HCT116 (cell line): ENCODE results near the gene NKX1-1. TPM values are rescaled to one million over a fixed set of nuclear protein-coding genes. Genes with fewer than 3 reads are reported as not detected.

Experiments used
- ATAC-seq: fragments of 200-7000 bp; cut with Tn5 transposase; 2 replicates; pipeline ENCODE4 v1.9.1; 2020; ENCODE audit warnings: mild to moderate bottlenecking, moderate library complexity
- BruUV-seq: library from RNA; stranded (reverse); fragments of 400-500 nt; replicated peaks from 2 replicates; lab custom pipeline; 2021; lab: Mats Ljungman, UMichigan
- CTCF ChIA-PET: fragments of 300-600 bp; sonication (Branson Sonifier 250); formaldehyde crosslinking; loops from one replicate; lab custom pipeline; 2021; ENCODE audit warnings: antibody characterized with exemption; lab: Charles Lee
- POLR2A ChIA-PET: fragments of 300-600, 350-600 bp; sonication (Branson Sonifier 250); formaldehyde crosslinking; loops from one replicate; lab custom pipeline; 2021; ENCODE audit warnings: antibody characterized with exemption; lab: Charles Lee
- RAD21 ChIA-PET, 2 experiments: fragments of 300-600 bp; sonication (Branson Sonifier 250); formaldehyde crosslinking; loops; one replicate each; lab custom pipeline; 2023; ENCODE audit warnings: low total read pairs in 2 of 2; ENCODE audit not compliant: uncharacterized antibody in 2 of 2, unreplicated experiment in 2 of 2, low non-redundant PET in 1 of 2; lab: Charles Lee
- DNase-seq: peaks from one replicate; pipeline ENCODE4 v3.0.0-alpha.2; 2010; ENCODE audit warnings: low read depth, low spot score
- H2AFZ ChIP-seq: fragments of 200-600 bp; shearing (Covaris generic), sonication (generic); 2 replicates; pipeline ENCODE4 v1.6.1; 2017; ENCODE audit warnings: low read depth, mixed run types, mixed read lengths, antibody characterized with exemption, low read length; ENCODE audit not compliant: poor library complexity, severe bottlenecking
- H3K27ac ChIP-seq: 2 replicates; pipeline ENCODE4 v1.5.1; 2012; ENCODE audit warnings: low read depth, low read length
- H3K27me3 ChIP-seq: fragments of 200-600 bp; sonication (generic); 2 replicates; pipeline ENCODE4 v1.6.1; 2016; ENCODE audit warnings: mixed run types, low read length, mixed read lengths; ENCODE audit not compliant: insufficient read depth
- H3K36me3 ChIP-seq, 2 experiments: fragments of 200-500 bp in 1 of 2; fragments of 200-600 bp in 1 of 2; sonication (Bioruptor generic) in 1 of 2; sonication (generic) in 1 of 2; 2 replicates each; pipeline versions ENCODE4 v1.5.1 to v1.6.1; 2014 to 2016; ENCODE audit warnings: low read length in 2 of 2, inconsistent platforms in 1 of 2, mixed read lengths in 1 of 2, mixed run types in 1 of 2; ENCODE audit not compliant: insufficient read depth in 2 of 2, control insufficient read depth in 1 of 2
- H3K4me1 ChIP-seq, 2 experiments: fragments of 200-600 bp in 1 of 2; sonication (generic) in 1 of 2; 2 replicates each; pipeline versions ENCODE4 v1.5.1 to v1.6.1; 2012 to 2017; ENCODE audit warnings: low read length in 2 of 2, inconsistent platforms in 1 of 2, mild to moderate bottlenecking in 1 of 2, mixed read lengths in 1 of 2, mixed run types in 1 of 2, moderate library complexity in 1 of 2; ENCODE audit not compliant: insufficient read depth in 2 of 2, control insufficient read depth in 1 of 2
- H3K4me2 ChIP-seq: fragments of 200-600 bp; sonication (generic); 2 replicates; pipeline ENCODE4 v1.6.1; 2017; ENCODE audit warnings: mixed run types, low read length, mixed read lengths
- H3K4me3 ChIP-seq, 2 experiments: fragments of 200-600 bp in 1 of 2; sonication (generic) in 1 of 2; replicated peaks in 1 of 2; 2 replicates each; pipeline ENCODE4 v1.5.1; 2011 to 2016; ENCODE audit warnings: low read length in 2 of 2, control low read depth in 1 of 2, low read depth in 1 of 2, mild to moderate bottlenecking in 1 of 2, mixed read lengths in 1 of 2, mixed run types in 1 of 2
- H3K79me2 ChIP-seq: fragments of 200-600 bp; sonication (generic); 2 replicates; pipeline ENCODE4 v1.6.1; 2017; ENCODE audit warnings: mild to moderate bottlenecking, mixed run types, low read length, moderate library complexity, mixed read lengths; ENCODE audit not compliant: insufficient read depth
- H3K9ac ChIP-seq: fragments of 200-600 bp; sonication (generic); 2 replicates; pipeline ENCODE4 v1.6.1; 2016; ENCODE audit warnings: low read length, mixed read lengths
- H3K9me2 ChIP-seq: fragments of 200-600 bp; sonication (generic), shearing (Covaris generic); 2 replicates; pipeline ENCODE4 v1.6.1; 2017; ENCODE audit warnings: mixed run types, mild to moderate bottlenecking, moderate library complexity; ENCODE audit not compliant: insufficient read depth
- H3K9me3 ChIP-seq, 2 experiments: fragments of 200-500 bp in 1 of 2; fragments of 200-600 bp in 1 of 2; sonication (Bioruptor generic) in 1 of 2; sonication (generic) in 1 of 2; 2 replicates each; pipeline ENCODE4 v1.6.1; 2014 to 2017; ENCODE audit warnings: low read length in 2 of 2, mixed read lengths in 2 of 2, inconsistent platforms in 1 of 2, low read depth in 1 of 2, mild to moderate bottlenecking in 1 of 2, mixed run types in 1 of 2, moderate library complexity in 1 of 2; ENCODE audit not compliant: control insufficient read depth in 1 of 2, insufficient read depth in 1 of 2
- H4K20me1 ChIP-seq: fragments of 200-600 bp; sonication (generic), shearing (Covaris generic); 2 replicates; pipeline ENCODE4 v1.6.1; 2017; ENCODE audit warnings: mixed run types, mild to moderate bottlenecking, moderate library complexity; ENCODE audit not compliant: insufficient read depth
- CEBPB ChIP-seq: IDR thresholded peaks from 2 replicates; pipeline ENCODE4 v1.6.1; 2012; ENCODE audit warnings: low read depth
- EGR1 ChIP-seq: IDR thresholded peaks from 2 replicates; pipeline ENCODE4 v1.6.1; 2012; ENCODE audit warnings: low read depth
- ELF1 ChIP-seq: IDR thresholded peaks from 2 replicates; pipeline ENCODE4 v1.6.1; 2012; ENCODE audit warnings: low read depth, borderline replicate concordance
- EZH2 ChIP-seq: fragments of 200-600 bp; sonication (generic); IDR thresholded peaks from 2 replicates; pipeline ENCODE4 v1.6.1; 2017; ENCODE audit warnings: antibody characterized with exemption, mixed run types
- EZH2phosphoT487 ChIP-seq: fragments of 200-600 bp; IDR thresholded peaks from 2 replicates; pipeline ENCODE4 v1.6.1; 2018; ENCODE audit warnings: antibody characterized with exemption, borderline replicate concordance
- FOSL1 ChIP-seq: IDR thresholded peaks from 2 replicates; pipeline ENCODE4 v1.6.1; 2012; ENCODE audit warnings: low read depth
- JUND ChIP-seq: IDR thresholded peaks from 2 replicates; pipeline ENCODE4 v1.6.1; 2012
- POLR2A ChIP-seq: IDR thresholded peaks from 2 replicates; pipeline ENCODE4 v1.7.0; 2011; ENCODE audit warnings: borderline replicate concordance; ENCODE audit not compliant: insufficient read depth, insufficient read length; ENCODE audit errors: extremely low read depth
- RAD21 ChIP-seq: IDR thresholded peaks from 2 replicates; pipeline ENCODE4 v1.6.1; 2012; ENCODE audit warnings: low read depth, mild to moderate bottlenecking
- SIN3A ChIP-seq: IDR thresholded peaks from 2 replicates; pipeline ENCODE4 v1.6.1; 2012; ENCODE audit warnings: low read depth
- SP1 ChIP-seq: IDR thresholded peaks from 2 replicates; pipeline ENCODE4 v1.6.1; 2012; ENCODE audit warnings: low read depth
- SRF ChIP-seq: IDR thresholded peaks from 2 replicates; pipeline ENCODE4 v1.6.1; 2012; ENCODE audit warnings: low read depth
- TCF7L2 ChIP-seq: IDR thresholded peaks from 2 replicates; pipeline ENCODE4 v1.7.0; 2011; ENCODE audit warnings: borderline replicate concordance, inconsistent platforms; ENCODE audit not compliant: insufficient read depth, insufficient read length; ENCODE audit errors: extremely low read depth
- YY1 ChIP-seq: IDR thresholded peaks from 2 replicates; pipeline ENCODE4 v1.6.1; 2011; ENCODE audit warnings: low read length, low read depth, moderate library complexity, mild to moderate bottlenecking; ENCODE audit not compliant: insufficient replicate concordance; ENCODE audit errors: extremely low read depth
- ZFX ChIP-seq: fragments of 450-650 bp; IDR thresholded peaks from 2 replicates; pipeline ENCODE4 v1.6.1; 2017
- ZNF274 ChIP-seq: fragments of 200-500 bp; sonication (Bioruptor generic); IDR thresholded peaks from 2 replicates; pipeline ENCODE4 v1.6.1; 2014; ENCODE audit warnings: mild to moderate bottlenecking, low read depth, low read length, inconsistent platforms
- intact Hi-C: fragments of 100-400 bp; cut with micrococcal nuclease; formaldehyde crosslinking; loops from 2 replicates; pipeline ENCODE4 v1.10.0; 2022
- total RNA-seq: library from RNA; stranded (reverse); gene quantifications from one replicate; pipeline ENCODE4 v1.2.1, GENCODE V29; 2021; ENCODE audit not compliant: unreplicated experiment
- TF ChIP-seq, protein P1 (sequence below): IDR thresholded peaks from 2 replicates; pipeline ENCODE4 v1.6.1; 2011; ENCODE audit warnings: mild to moderate bottlenecking, low read length, moderate library complexity; ENCODE audit not compliant: insufficient replicate concordance; ENCODE audit errors: extremely low read depth
- TF ChIP-seq, protein P2 (sequence below), 3 experiments: fragments of 200-600 bp in 1 of 3; sonication (generic) in 1 of 3; IDR thresholded peaks in 2 of 3; conservative IDR thresholded peaks in 1 of 3; 2 replicates each; pipeline ENCODE4 v1.5.1; 2012 to 2017; ENCODE audit warnings: low read depth in 2 of 3, low read length in 2 of 3, antibody characterized with exemption in 1 of 3, borderline replicate concordance in 1 of 3, control low read depth in 1 of 3, mild to moderate bottlenecking in 1 of 3, mixed read lengths in 1 of 3, mixed run types in 1 of 3, moderate library complexity in 1 of 3; ENCODE audit not compliant: insufficient read depth in 1 of 3
- TF ChIP-seq, protein P3 (sequence below): IDR thresholded peaks from 2 replicates; pipeline ENCODE4 v1.6.1; 2012
- TF ChIP-seq, protein P4 (sequence below): IDR thresholded peaks from 2 replicates; pipeline ENCODE4 v1.6.1; 2012; ENCODE audit warnings: low read depth

The NKX1-1 gene
- total RNA-seq, 1 experiment from 2014 or later: not detected

DNA sequence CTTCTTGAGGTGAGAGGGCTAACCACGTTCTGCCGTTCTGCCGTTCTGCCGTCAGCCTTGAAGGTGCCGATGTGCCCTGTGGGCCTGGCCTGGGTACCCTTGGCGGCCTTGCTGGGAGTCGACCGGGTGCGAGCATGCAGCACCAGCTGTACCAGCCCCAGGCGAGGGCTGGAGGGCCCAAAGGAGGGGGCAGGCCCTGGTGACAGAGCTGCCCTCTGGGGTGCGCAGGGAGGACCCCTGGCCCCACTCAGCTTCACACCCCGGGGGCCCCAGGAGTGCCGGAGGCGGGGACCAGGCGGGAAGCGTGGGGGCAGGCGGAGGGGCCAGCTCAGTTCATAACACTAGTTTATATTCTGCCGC, 37.2 kb downstream of the NKX1-1 start:
- ChIA-PET RAD21 (no interaction called here), POLR2A (no interaction called here), CTCF (no interaction called here)
- no peaks in the 10 kb centered on the region for H4K20me1 ChIP-seq
- no peaks in the 10 kb centered on the region for H3K79me2 ChIP-seq
- no peaks in the 10 kb centered on the region for H3K27me3 ChIP-seq
- H3K9ac ChIP-seq: no peak overlapping the region
- TF ChIP-seq FOSL1 (no peak), SP1 (no peak), RAD21 (no peak), CEBPB (no peak), EZH2phosphoT487 (no peak), SRF (no peak), SIN3A (no peak), EGR1 (no peak), JUND (no peak), EZH2 (no peak), ZNF274 (no peak), ZFX (no peak), YY1 (no peak), POLR2A (no peak), ELF1 (no peak), TCF7L2 (no peak)
- TF ChIP-seq, protein P1, sequence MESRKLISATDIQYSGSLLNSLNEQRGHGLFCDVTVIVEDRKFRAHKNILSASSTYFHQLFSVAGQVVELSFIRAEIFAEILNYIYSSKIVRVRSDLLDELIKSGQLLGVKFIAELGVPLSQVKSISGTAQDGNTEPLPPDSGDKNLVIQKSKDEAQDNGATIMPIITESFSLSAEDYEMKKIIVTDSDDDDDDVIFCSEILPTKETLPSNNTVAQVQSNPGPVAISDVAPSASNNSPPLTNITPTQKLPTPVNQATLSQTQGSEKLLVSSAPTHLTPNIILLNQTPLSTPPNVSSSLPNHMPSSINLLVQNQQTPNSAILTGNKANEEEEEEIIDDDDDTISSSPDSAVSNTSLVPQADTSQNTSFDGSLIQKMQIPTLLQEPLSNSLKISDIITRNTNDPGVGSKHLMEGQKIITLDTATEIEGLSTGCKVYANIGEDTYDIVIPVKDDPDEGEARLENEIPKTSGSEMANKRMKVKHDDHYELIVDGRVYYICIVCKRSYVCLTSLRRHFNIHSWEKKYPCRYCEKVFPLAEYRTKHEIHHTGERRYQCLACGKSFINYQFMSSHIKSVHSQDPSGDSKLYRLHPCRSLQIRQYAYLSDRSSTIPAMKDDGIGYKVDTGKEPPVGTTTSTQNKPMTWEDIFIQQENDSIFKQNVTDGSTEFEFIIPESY: no peak
- TF ChIP-seq, protein P2, sequence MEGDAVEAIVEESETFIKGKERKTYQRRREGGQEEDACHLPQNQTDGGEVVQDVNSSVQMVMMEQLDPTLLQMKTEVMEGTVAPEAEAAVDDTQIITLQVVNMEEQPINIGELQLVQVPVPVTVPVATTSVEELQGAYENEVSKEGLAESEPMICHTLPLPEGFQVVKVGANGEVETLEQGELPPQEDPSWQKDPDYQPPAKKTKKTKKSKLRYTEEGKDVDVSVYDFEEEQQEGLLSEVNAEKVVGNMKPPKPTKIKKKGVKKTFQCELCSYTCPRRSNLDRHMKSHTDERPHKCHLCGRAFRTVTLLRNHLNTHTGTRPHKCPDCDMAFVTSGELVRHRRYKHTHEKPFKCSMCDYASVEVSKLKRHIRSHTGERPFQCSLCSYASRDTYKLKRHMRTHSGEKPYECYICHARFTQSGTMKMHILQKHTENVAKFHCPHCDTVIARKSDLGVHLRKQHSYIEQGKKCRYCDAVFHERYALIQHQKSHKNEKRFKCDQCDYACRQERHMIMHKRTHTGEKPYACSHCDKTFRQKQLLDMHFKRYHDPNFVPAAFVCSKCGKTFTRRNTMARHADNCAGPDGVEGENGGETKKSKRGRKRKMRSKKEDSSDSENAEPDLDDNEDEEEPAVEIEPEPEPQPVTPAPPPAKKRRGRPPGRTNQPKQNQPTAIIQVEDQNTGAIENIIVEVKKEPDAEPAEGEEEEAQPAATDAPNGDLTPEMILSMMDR (IDR thresholded peaks at IDR 0.05 in 2 of 3, conservative IDR thresholded peaks at IDR 0.05 in 1 of 3; ENCODE audit: borderline replicate concordance in 1 of 3, insufficient read depth in 1 of 3, low read depth in 2 of 3, low read length in 2 of 3): no peak
- TF ChIP-seq, protein P3, sequence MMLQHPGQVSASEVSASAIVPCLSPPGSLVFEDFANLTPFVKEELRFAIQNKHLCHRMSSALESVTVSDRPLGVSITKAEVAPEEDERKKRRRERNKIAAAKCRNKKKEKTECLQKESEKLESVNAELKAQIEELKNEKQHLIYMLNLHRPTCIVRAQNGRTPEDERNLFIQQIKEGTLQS: no peak
- TF ChIP-seq, protein P4, sequence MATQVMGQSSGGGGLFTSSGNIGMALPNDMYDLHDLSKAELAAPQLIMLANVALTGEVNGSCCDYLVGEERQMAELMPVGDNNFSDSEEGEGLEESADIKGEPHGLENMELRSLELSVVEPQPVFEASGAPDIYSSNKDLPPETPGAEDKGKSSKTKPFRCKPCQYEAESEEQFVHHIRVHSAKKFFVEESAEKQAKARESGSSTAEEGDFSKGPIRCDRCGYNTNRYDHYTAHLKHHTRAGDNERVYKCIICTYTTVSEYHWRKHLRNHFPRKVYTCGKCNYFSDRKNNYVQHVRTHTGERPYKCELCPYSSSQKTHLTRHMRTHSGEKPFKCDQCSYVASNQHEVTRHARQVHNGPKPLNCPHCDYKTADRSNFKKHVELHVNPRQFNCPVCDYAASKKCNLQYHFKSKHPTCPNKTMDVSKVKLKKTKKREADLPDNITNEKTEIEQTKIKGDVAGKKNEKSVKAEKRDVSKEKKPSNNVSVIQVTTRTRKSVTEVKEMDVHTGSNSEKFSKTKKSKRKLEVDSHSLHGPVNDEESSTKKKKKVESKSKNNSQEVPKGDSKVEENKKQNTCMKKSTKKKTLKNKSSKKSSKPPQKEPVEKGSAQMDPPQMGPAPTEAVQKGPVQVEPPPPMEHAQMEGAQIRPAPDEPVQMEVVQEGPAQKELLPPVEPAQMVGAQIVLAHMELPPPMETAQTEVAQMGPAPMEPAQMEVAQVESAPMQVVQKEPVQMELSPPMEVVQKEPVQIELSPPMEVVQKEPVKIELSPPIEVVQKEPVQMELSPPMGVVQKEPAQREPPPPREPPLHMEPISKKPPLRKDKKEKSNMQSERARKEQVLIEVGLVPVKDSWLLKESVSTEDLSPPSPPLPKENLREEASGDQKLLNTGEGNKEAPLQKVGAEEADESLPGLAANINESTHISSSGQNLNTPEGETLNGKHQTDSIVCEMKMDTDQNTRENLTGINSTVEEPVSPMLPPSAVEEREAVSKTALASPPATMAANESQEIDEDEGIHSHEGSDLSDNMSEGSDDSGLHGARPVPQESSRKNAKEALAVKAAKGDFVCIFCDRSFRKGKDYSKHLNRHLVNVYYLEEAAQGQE: no peak
- H3K4me1 ChIP-seq: no peaks in the 10 kb centered on the region
- H3K27ac ChIP-seq: no peak overlapping the region
- intact Hi-C loops: no loop called here
- H3K9me2 ChIP-seq: no peaks in the 10 kb centered on the region
- H3K9me3 ChIP-seq: no peaks in the 10 kb centered on the region
- BruUV-seq: no TSS peak
- no peak overlapping the region for H3K4me2 ChIP-seq
- DNase-seq (no peak), ATAC-seq (no peak)
- H3K4me3 ChIP-seq: no peak overlapping the region
- no peak overlapping the region for H2AFZ ChIP-seq
- no peaks in the 10 kb centered on the region for H3K36me3 ChIP-seq
